Measurements from ENCODE around the gene FATE1. TPM values are rescaled to one million over a fixed set of nuclear protein-coding genes. Genes with fewer than 3 reads are reported as not detected.

The FATE1 gene
- total and polyA plus RNA-seq, 2 of the 8 experiments (the other 6 are each of a cell fraction or from before 2014, with no cell fraction given), result 0.12 TPM; not detected in 1

GRCh38 chrX:151708821-151709220, 7.0 kb upstream of the FATE1 start (continued):
- TF ChIP-seq E2F6 (IDR thresholded peaks at IDR 0.05) (no peak), YY1 (IDR thresholded peaks at IDR 0.05; ENCODE audit: low read depth, low read length) (no peak), ASH2L (IDR thresholded peaks at IDR 0.05; ENCODE audit: low read length) (no peak), POLR2A (IDR thresholded peaks at IDR 0.05; ENCODE audit: control extremely low read depth in 1 of 2, low read depth in 2 of 2, low read length in 2 of 2) (no peak), KDM5A (IDR thresholded peaks at IDR 0.05; ENCODE audit: low read length) (no peak)

Measured in H1 (cell line).